GM19397 (cell line): Measurements from ENCODE around the gene RIMBP3C.
"Not testable (repeated sequence)": the region's sequence is repeated elsewhere in the genome, so short reads cannot be mapped to it uniquely, and the experiment has no call there.

Experiments used
- ATAC-seq: cut with Tn5 transposase; IDR thresholded peaks from one replicate; pipeline ENCODE4 v1.9.1; 2021; ENCODE audit warnings: mild to moderate bottlenecking, moderate library complexity; ENCODE audit not compliant: unreplicated experiment

RIMBP3C gene

DNA sequence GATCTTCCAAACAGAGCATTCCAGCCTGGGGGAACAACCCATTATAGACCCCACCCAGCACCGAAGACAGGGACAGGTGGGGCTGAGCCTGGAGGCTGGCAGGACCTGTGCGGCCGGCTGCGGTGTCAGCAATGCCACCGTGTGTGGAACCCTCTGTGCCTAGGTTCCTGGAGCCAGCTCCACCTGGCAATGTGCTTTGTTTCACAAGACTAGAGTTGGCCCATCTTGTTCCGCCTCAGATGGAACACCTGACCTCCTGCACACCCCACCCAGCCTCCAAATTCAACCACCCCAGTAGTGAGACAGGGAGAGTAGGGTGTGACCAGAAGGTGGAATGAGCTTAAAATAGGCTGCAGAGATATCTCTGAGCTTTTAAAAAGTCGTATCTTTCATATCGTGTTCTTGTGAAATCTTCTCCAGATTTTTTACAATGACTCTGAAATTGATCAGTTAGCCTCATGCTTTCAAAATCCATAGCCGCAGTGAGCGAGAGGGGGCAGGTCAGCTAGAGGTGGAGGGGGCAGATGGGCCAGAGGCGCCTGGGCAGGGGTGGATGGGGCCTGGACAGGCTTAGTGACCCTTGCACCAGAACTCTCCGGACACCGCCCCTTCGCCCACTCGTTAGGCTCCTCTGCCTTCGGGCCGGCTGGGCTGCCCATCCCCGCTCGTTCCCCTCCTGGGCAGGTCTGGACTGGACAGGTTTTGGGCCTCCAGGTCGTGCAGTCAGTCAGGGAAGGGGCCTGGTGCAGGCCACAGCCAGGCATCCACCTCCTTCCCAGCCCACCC, 18.2 kb downstream of the RIMBP3C start:
- not testable (repeated sequence) for ATAC-seq

DNA sequence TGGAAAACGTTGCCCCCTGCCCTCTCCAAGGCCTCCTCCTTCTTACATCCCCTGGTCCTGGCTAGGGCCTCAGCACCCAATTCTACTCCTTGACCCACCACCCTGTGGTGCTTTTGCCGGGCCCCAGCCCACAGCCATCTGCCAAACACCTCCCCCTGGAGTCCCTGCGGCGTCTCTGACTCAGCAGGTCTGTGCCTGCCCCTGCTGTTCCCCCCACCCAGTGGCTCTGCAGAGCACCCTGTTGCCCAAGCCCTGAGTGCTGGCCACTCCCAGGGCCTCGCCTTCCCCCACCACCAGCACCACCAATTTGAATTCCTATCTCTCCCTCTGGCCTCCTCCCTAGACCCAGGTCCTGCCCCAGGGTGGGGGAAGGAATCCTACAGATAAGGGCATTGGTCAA, 19.7 kb downstream of the RIMBP3C start:
- ATAC-seq = not testable (repeated sequence)

DNA sequence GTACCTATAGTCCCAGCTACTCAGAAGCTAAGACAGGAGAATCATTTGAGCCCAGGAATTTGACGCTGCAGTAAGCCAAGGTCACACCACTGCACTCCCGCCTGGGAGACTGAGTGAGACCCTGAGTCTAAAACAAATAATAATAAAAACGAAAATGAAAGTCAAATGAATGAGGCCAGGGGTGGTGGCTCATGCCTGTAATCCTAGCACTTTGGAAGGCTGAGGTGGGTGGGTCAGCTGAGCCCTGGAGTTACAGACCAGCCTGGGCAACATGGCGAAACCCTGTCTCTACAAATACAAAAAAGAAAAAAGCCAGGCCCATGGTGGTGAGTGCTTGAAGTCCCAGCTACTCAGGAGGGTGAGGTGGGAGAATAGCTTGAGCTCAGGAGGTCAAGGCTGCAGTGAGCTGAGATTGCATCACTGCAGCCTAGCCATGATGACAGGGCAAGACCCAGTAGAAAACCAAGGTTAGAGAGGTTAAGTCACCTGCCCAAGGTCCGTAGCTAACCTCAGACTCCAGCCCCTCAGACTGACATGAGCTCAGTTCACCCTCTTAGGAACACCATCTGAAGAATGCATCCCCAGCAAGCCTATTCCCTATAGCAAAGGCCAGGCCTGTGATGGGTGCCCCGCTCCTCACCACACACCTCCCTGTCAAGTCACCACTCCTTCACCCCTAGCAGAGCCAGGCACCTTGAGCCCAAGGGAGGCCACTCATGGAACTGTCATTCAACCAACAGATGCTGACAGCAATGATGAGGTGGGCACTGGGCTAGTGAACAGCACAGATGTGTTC, 24.4 kb downstream of the RIMBP3C start:
- not testable (repeated sequence) for ATAC-seq

DNA sequence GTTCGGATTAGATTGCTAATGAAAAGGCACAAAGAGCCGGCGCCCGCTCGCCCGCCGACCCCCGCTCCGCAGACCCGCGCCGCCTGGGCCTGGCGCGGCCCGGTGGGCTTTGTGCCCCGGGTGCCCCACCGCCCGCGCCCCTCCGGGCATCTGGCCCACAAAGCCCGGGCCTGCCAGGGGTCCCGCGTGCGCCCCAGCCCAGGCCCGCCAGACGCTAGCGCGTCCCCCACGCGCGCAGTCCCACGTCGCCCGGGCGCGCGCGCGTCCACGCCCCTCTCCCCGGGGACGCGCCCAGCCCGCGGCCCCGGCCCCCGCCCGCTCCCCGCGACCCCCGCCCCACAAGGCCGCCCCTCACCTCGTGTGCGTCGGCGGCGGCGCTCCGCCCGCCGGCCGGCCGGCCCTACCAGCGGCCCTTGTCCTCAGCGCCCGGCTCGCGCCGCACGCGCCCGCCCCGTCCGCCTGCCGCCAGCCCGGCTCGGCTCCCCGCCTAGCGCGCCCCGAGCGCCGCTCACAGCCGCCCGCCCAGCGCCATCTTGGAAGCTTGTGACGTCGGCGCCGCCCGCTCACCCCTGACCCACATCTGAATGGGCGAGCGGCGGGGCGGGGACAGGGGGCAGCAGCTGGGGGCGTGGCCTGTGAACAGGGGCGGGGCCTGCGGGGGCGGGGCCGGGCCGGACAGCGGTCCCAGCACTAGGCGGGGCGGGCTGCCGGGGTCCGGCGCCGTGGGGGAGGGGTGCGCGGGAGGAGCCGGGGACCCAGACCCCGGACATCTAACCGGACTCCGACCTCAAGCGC, 34.1 kb downstream of the RIMBP3C start:
- ATAC-seq = peak; percentile 87

DNA sequence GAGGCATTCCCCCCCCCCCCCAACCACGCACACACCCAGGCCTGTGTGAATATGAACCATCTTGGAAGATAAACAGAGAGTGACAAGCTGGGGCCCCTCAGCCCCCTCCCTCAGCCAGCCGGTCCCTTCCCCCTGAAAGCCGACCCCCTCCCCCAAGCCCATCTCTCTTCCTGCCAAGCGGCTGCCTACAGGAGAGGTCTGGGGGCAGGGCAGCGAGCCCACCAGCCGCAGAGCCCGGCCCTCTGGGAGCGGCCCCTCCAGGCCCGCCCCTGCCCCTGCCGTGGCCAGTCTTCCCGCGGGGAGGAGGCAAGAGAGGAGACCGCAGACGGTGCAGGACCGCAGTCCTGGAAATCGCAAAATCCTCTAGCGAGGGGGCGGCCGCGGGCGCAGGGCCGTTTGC, 34.7 kb downstream of the RIMBP3C start:
- ATAC-seq = not testable (repeated sequence)

DNA sequence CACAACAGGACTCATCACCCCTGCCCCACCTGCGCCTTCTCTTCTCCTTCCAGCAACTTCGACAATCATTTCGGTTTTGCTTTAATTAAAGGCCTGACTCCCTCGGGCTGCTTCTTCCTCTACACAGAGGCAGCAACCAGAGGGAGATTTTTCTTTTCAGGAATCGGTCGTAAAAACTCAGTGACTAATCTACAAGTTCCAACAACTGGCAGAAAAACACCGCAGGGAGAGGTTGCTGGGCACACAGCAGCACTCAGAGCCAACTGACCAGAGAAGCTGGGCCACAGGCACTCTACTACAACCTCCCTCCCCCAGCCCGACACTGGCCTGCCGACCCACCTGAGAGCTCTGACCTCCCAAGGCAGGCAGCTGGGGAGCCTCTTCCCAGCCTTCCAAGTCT, 36.0 kb downstream of the RIMBP3C start:
- ATAC-seq = not testable (repeated sequence)

DNA sequence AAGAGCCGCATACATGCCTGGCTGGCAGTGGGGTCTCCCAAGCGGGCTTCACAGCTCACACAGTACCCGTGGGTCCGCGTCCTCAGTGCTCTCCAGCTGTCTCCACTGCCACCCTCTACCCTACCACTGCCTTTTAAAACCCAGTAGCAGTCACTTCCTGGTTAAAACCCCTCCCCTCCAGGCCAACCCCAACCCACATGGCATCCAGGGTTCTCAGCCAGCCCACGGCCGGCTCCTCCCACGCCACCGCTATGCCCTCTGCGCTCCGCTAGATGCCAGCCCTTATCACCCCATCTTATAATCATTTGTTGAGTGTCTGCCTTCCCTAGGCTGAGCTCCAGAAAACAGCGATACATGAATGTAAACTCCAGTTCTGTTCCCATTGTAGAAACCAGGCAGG, 37.1 kb downstream of the RIMBP3C start:
- ATAC-seq = not testable (repeated sequence)

DNA sequence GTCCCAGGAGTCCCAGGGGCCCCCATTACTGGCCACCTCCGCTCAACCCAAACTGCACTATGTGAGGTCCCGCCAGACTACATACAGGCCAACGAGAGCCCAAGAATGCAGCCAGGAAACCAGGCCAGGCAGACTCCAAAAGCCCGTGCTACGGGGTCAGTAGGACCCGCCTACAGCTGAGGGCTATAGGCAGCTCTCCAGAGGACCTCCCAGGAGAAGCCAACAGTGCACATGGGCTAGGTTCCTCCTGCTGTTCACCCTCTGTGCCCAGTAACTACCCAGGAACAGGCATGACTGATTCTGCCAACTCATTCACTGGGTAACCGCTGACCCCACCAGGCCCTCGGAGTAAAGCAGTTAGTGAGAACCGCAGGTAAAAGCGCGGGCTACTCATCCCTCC, 39.2 kb downstream of the RIMBP3C start:
- not testable (repeated sequence) for ATAC-seq

DNA sequence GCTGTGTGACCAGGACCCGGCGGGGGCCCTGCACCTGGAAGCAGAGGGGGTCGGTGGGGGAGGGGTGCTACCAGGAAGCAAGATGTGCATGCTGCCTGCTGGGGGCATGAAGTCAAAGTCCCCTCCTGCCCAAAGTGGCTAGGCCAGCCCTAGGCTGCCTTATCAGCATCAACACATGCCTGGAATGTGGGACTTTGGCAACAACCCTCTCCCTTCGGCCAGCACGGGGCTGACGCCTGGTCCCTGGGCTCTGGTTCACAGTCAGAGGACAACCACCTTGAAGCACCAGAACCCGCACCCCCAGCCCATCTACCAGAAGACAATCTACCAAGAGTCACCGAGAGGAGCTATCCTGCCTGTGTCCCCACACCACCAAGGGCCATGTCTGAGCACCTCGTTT, 40.9 kb downstream of the RIMBP3C start:
- not testable (repeated sequence) for ATAC-seq

DNA sequence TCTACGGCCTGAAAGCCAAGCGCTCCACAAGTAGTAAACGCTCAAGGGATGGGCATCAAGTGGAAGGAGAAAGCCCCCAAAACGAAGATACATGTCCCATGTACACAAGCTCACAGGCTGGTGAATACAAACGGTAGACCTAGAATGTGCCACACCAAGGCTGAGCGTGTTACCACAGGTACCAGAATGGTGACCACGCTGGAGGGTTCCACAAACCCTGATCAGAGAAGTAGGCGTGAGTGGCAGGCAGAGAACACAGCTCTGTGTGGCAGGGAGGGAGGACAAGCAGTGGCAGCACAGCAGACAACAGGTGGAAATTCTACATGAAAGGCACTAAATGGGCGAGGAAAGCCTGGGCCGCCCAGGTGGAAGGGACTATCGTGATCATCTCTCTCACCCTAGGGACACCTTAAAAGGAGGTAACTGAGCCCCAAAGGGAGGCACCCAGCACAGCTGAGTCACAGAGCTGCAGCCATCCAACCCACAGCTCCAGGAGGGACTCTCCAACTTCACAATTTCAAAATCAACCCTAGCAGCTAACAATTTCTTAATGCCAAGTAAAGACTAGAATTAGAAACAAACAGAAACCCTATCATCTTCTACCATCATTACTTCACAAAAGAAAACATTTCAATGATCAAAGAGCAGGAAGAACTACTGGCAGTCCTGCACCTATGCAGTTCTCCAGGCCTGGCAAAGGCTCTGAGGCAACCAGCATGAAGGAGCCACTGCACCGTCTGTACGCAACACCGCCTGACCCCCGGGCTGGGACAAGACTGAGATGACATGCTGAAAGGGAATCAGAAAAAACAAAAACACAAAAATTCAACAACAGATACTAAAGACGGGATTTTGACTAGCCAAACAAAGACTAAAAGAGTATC, 51.4 kb downstream of the RIMBP3C start:
- not testable (repeated sequence) for ATAC-seq

DNA sequence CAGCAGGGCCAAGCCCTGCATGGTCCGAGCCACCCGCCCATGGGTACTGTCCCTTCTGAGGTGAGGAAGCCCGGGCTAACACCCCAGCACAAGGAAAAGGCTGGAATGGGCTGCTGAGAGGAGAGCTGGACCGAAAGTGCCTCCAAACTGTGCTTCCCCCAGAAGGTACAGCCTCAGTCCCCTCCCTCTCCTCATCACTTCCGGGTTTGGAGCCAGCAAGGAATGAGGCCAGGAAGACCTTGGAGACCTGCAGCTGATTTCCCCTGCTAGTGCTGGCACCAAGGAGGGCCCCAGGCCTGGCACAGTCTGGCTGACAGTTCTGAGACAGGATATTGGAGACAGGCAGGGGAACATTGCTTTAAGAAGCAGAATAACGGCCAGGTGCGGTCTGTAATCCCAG, 52.8 kb downstream of the RIMBP3C start:
- ATAC-seq = not testable (repeated sequence)

DNA sequence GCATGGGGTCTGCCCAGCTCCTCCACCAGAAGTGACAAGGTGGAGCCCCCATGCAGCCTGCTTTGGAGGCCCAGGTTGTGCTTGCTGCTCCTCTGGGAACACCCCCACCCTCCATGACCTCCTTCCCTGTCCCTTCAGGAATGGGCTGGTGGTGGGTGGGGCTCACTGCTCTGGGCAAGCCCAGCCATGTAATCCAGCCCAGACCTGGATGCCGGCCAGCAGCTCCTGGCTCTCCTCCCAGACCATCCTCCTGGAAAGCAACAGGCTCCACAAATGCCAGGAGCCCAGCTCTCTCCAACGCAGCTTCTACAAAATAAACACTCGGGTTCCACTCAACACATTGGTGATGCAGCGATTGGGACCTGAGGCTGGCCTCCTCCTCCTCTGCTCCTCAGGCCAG, 53.3 kb downstream of the RIMBP3C start:
- not testable (repeated sequence) for ATAC-seq
